ENCODE data around the gene MGAT4D.

GRCh38 chr4:140427106-140427918 is 70.8 kb downstream of the MGAT4D start, which contains the start of gene CLGN:
- TF ChIP-seq CTCF (IDR thresholded peaks at IDR 0.05) (peak in 4 of 6 experiments; percentile 8 to 31 (median 24)), POLR2A (IDR thresholded peaks at IDR 0.05) (no peak)
